Activated naive CD4-positive, alpha-beta T cell treated with anti-CD3 and anti-CD28 coated beads, Interleukin-2, amount 10 ng/mL, durations not matched to agents 7 days and 5 days (primary cell): ENCODE data around the gene ARPIN.
A peak's percentile ranks its signal among the peaks of the same experiment; 100 is the strongest.
"Not testable (repeated sequence)": the region's sequence is repeated elsewhere in the genome, so short reads cannot be mapped to it uniquely, and the experiment has no call there.

ENCODE experiments used
- CTCF ChIA-PET: fragments of 350-600 bp; sonication (Branson Sonifier 250); formaldehyde crosslinking; loops from one replicate; lab custom pipeline; 2021; ENCODE audit warnings: antibody characterized with exemption; lab: Charles Lee
- DNase-seq: peaks from one replicate; pipeline ENCODE4 v3.0.0-alpha.2; 2020
- H3K27ac Mint-ChIP-seq: one replicate; pipeline ENCODE4 v1.8.0; 2021; ENCODE audit warnings: mild to moderate bottlenecking, moderate library complexity, mixed read lengths
- H3K27me3 Mint-ChIP-seq: one replicate; pipeline ENCODE4 v1.8.0; 2021; ENCODE audit warnings: mild to moderate bottlenecking, mixed read lengths
- H3K36me3 Mint-ChIP-seq: one replicate; pipeline ENCODE4 v1.8.0; 2021; ENCODE audit warnings: mixed read lengths
- H3K4me1 Mint-ChIP-seq: one replicate; pipeline ENCODE4 v1.8.0; 2021; ENCODE audit warnings: mixed read lengths
- H3K4me3 Mint-ChIP-seq: one replicate; pipeline ENCODE4 v1.8.0; 2021; ENCODE audit warnings: mild to moderate bottlenecking, moderate library complexity, mixed read lengths
- H3K9me3 Mint-ChIP-seq: one replicate; pipeline ENCODE4 v1.8.0; 2021; ENCODE audit warnings: mixed read lengths

ARPIN gene

DNA sequence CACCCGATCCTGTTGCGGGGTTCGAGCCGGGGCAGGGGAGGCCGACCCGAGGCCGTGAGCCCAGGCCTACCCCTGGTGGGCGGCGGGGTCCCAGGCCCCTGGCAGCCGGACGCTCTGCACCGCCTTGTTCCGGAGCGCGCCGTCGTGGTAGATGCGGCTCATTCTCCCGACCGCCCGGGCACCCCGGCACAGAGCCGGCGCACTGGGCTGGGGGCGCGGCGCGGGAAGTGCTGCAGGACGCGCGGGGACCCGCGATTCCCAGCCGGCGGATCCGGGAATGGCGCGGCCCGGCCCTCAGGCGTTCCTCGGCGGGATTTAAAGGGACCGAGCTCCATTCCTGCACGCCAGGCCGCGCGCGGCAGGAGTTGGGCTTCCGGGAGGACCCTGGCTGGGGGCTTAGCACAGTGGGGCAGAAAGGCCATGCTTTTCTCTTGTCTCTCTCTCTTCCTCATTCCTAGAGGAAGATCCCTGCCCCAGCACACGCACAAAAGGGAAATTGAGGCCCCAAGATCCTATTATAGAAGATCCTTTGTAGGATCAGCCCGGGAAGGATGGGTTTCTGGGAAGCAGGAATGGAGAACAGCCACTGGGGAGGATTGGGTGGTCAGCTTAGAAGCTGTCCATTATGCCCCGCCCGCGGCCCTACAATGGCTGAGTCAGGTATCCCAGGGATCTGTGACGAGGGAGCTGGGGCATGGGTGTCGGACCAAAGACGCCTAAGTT is at the start of gene ARPIN:
Gene ARPIN, minus strand, starts transcription at position 279 of the 723 bp plus-strand sequence. Its CDS starts 117 bp downstream, at position 162.
- Mint-ChIP-seq H3K4me1 (no peaks in the 10 kb centered on the region), H3K27ac (no peak within 1 kb of the TSS), H3K4me3 (peak within 1 kb of the TSS; percentile 15), H3K9me3 (no peaks in the 10 kb centered on the region), H3K36me3 (no peaks in the 10 kb centered on the region), H3K27me3 (peaks cover 78% of the 10 kb centered on the region)
- peak; percentile 25 for DNase-seq
- CTCF ChIA-PET = interaction anchor here (1.4 kb wide), 1 partner anchor 15 kb away, joined by 4 read pairs; no protein-coding TSS in a partner anchor

DNA sequence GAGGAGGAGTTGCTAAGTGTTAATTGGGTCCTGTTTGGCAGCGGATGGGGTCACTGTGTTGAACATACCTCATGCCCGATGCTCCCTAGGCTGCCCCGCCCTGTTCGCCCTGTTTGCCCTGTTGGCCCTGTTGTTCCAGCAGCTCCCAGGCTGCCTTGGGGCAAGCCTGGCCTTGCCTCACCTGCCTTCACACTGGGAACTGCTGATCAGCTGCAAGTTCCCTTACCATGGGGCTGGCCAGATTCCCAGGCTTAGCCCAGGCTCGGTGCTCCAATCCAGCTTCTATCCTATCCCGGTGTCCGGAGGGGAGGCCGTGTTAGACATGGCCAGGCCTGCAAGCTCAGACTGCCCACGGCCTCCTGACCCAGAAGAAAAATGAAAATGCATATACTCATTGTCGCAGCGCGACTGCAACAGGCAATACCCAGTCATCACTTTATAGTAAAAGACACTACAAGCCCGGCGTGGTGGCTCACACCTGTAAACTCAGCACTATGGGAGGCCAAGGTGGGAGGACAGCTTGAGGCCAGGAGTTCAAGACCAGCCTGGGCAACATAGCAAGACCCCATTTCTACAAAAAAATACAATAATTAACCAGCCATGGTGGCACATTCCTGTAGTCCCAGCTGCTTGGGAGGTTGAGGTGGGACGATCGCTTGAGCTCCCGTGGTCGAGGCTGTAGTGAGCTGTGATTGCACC is 45.5 kb upstream of the ARPIN start:
- no peak for DNase-seq
- Mint-ChIP-seq H3K27me3 (peaks cover 17% of the 10 kb centered on the region), H3K9me3 (no peaks in the 10 kb centered on the region), H3K4me3 (no peak overlapping the region), H3K36me3 (no peaks in the 10 kb centered on the region), H3K27ac (no peak overlapping the region), H3K4me1 (no peaks in the 10 kb centered on the region)
- CTCF ChIA-PET = interaction anchor here (1.3 kb wide), 1 partner anchor 83 kb away, joined by 3 read pairs; no protein-coding TSS in a partner anchor

- H3K36me3 Mint-ChIP-seq, H3K4me1 Mint-ChIP-seq, DNase-seq, CTCF ChIA-PET, H3K27ac Mint-ChIP-seq, H3K4me3 Mint-ChIP-seq, H3K9me3 Mint-ChIP-seq: not testable (repeated sequence)
- peaks cover 17% of the 10 kb centered on the region for H3K27me3 Mint-ChIP-seq
These were observed 42.8 kb upstream of the ARPIN start for GRCh38 chr15:89955449-89955998.

DNA sequence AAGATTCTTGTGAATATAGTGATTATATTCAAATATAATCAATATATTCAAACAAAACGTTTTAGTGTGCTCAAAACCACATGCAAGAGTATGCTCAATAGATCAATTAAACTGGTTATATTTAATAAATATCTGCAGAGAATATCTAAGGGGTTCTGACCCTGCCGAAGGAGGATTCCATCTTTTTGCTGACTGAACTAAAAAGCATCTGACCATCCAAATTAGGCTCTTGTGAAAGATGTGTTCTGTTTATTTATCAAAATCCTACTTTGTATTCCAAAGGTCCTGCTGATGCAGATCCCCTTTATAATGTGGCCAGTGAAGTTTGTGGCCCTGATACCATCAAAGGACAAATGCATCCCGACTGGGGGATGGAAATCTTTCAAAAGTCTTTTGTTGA is 41.8 kb upstream of the ARPIN start:
- Mint-ChIP-seq H3K27ac (no peak overlapping the region), H3K9me3 (no peaks in the 10 kb centered on the region), H3K36me3 (no peaks in the 10 kb centered on the region), H3K27me3 (peaks cover 17% of the 10 kb centered on the region), H3K4me1 (no peaks in the 10 kb centered on the region), H3K4me3 (no peak overlapping the region)
- CTCF ChIA-PET = no interaction called here
- no peak for DNase-seq

DNA sequence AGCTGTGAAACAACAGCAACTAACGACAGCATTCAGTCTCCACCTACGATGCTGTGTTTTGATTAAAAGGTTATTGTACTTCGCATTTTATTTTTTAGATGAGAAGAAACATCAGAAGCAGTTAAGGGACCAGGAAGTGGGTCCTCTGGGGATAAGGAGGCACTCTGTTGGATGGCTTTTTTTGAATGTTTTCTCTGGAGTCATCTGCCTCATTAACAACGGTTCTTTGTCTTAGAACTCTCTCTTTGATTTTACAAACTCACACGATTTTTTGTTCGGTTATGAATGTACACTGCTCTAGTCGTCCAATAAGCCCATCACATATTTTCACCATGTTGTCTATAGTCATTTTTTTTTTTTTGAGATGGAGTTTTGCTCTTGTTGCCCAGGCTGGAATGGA is 36.0 kb upstream of the ARPIN start:
- H3K9me3 Mint-ChIP-seq = no peaks in the 10 kb centered on the region
- H3K27ac Mint-ChIP-seq = no peak overlapping the region
- no peaks in the 10 kb centered on the region for H3K4me1 Mint-ChIP-seq
- CTCF ChIA-PET = no interaction called here
- peaks cover 3% of the 10 kb centered on the region for H3K27me3 Mint-ChIP-seq
- H3K36me3 Mint-ChIP-seq = no peaks in the 10 kb centered on the region
- no peak overlapping the region for H3K4me3 Mint-ChIP-seq
- DNase-seq = no peak

DNA sequence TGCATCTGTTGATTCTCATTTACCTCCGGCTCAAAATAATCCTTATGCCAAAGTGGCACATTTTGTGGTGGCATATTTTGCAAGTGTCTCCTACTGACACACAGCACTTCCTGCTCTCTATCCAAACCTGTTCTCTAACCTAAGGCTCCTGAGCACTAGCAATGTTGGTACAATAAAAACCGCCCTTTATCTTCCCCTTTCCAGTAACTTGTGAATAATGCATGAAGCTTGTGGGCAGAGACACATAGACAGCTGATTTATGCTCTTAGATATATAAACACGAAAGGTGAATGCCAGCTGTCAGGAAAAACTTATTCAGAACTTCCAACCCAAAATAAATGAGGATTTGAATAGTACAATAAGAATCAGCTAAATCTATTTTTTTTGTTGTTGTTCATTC is 34.6 kb upstream of the ARPIN start:
- Mint-ChIP-seq H3K27me3 (no peaks in the 10 kb centered on the region), H3K27ac (no peak overlapping the region), H3K4me3 (no peak overlapping the region), H3K36me3 (no peaks in the 10 kb centered on the region), H3K9me3 (no peaks in the 10 kb centered on the region), H3K4me1 (no peaks in the 10 kb centered on the region)
- CTCF ChIA-PET = interaction anchor here (1.9 kb wide), 1 partner anchor 124 kb away, joined by 5 read pairs; no protein-coding TSS in a partner anchor
- DNase-seq = no peak

- no peak for DNase-seq
- Mint-ChIP-seq H3K27me3 (no peaks in the 10 kb centered on the region), H3K36me3 (no peaks in the 10 kb centered on the region), H3K4me3 (no peak overlapping the region), H3K9me3 (no peaks in the 10 kb centered on the region), H3K27ac (no peak overlapping the region), H3K4me1 (no peaks in the 10 kb centered on the region)
- CTCF ChIA-PET = interaction anchor here (1.9 kb wide), 1 partner anchor 125 kb away, joined by 5 read pairs; no protein-coding TSS in a partner anchor
These were observed 34.0 kb upstream of the ARPIN start for GRCh38 chr15:89946681-89947299.

GRCh38 chr15:89943721-89944120 is 31.0 kb upstream of the ARPIN start:
- CTCF ChIA-PET, DNase-seq, H3K9me3 Mint-ChIP-seq, H3K36me3 Mint-ChIP-seq, H3K4me1 Mint-ChIP-seq, H3K4me3 Mint-ChIP-seq, H3K27ac Mint-ChIP-seq: not testable (repeated sequence)
- peaks cover 18% of the 10 kb centered on the region for H3K27me3 Mint-ChIP-seq

DNA sequence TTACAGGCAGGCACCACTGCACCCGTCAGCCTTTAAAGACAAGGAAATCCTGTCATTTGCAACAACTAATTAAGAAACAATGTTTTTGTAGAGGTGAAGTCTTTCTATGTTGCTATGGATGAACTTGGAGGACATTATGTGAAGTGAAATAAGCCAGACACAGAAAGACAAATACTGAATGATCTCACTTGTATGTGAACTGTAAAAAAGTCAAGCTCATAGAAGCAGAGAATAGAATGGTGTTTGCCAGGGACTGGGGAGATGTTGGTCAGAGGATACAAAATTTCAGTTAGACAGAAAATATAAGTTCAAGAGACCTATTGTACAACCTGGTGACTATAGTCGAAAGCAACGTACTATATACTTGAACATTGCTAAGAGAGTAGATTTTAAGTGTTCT is 27.2 kb upstream of the ARPIN start:
- CTCF ChIA-PET = interaction anchor here (1.1 kb wide), 1 partner anchor 179 kb away, joined by 3 read pairs; no protein-coding TSS in a partner anchor
- DNase-seq = no peak
- H3K4me3 Mint-ChIP-seq = no peak overlapping the region
- H3K9me3 Mint-ChIP-seq = no peaks in the 10 kb centered on the region
- no peak overlapping the region for H3K27ac Mint-ChIP-seq
- H3K4me1 Mint-ChIP-seq = peaks cover 23% of the 10 kb centered on the region
- peaks cover 41% of the 10 kb centered on the region for H3K27me3 Mint-ChIP-seq
- H3K36me3 Mint-ChIP-seq = no peaks in the 10 kb centered on the region

- H3K36me3 Mint-ChIP-seq, H3K4me3 Mint-ChIP-seq, H3K9me3 Mint-ChIP-seq, DNase-seq, H3K27ac Mint-ChIP-seq: not testable (repeated sequence)
- CTCF ChIA-PET = interaction anchor here (1.0 to 1.1 kb wide), 2 partner anchors 132 to 178 kb away, joined by 3 read pairs; no protein-coding TSS in a partner anchor
- Mint-ChIP-seq H3K27me3 (peaks cover 41% of the 10 kb centered on the region), H3K4me1 (peaks cover 23% of the 10 kb centered on the region)
These were observed 26.6 kb upstream of the ARPIN start for GRCh38 chr15:89939377-89939776.

GRCh38 chr15:89937365-89938350 is 24.9 kb upstream of the ARPIN start:
- DNase-seq = no peak
- Mint-ChIP-seq H3K4me3 (no peak overlapping the region), H3K9me3 (no peaks in the 10 kb centered on the region), H3K27me3 (peaks cover 53% of the 10 kb centered on the region), H3K27ac (no peak overlapping the region), H3K4me1 (peaks cover 23% of the 10 kb centered on the region), H3K36me3 (no peaks in the 10 kb centered on the region)
- CTCF ChIA-PET = interaction anchor here (0.9 to 1.8 kb wide), 3 partner anchors 10 to 39 kb away, joined by 3 to 8 read pairs (median 3); no protein-coding TSS in a partner anchor

- no peaks in the 10 kb centered on the region for H3K9me3 Mint-ChIP-seq
- CTCF ChIA-PET = interaction anchor here (0.6 to 1.8 kb wide), 4 partner anchors 9 to 134 kb away, joined by 3 to 8 read pairs (median 3); no protein-coding TSS in a partner anchor
- H3K36me3 Mint-ChIP-seq = no peaks in the 10 kb centered on the region
- peaks cover 61% of the 10 kb centered on the region for H3K27me3 Mint-ChIP-seq
- H3K4me3 Mint-ChIP-seq = no peak overlapping the region
- H3K27ac Mint-ChIP-seq = no peak overlapping the region
- DNase-seq = no peak
- H3K4me1 Mint-ChIP-seq = peaks cover 23% of the 10 kb centered on the region
These were observed 24.1 kb upstream of the ARPIN start for GRCh38 chr15:89936786-89937265.
